CD14-positive monocyte (primary cell): ENCODE results near the gene SH3PXD2A. TPM values are rescaled to one million over a fixed set of nuclear protein-coding genes. Genes with fewer than 3 reads are reported as not detected.

ENCODE experiments used
- DNase-seq, 3 donors: peaks; one replicate each; pipeline ENCODE4 v3.0.0-alpha.2; 2011 to 2022
- H2AFZ ChIP-seq: 2 replicates; pipeline ENCODE4 v1.6.0; 2012; ENCODE audit warnings: mild to moderate bottlenecking, low read depth, low read length, inconsistent platforms; ENCODE audit not compliant: insufficient read depth, poor library complexity, severe bottlenecking
- H3K27ac ChIP-seq, 2 donors: 1 replicate in 1 of 2; 2 replicates in 1 of 2; pipeline ENCODE4 v1.5.1; 2012 to 2013; ENCODE audit warnings: low read length in 2 of 2, control low read depth in 1 of 2, inconsistent platforms in 1 of 2, low read depth in 1 of 2, mild to moderate bottlenecking in 1 of 2
- H3K27me3 ChIP-seq, 2 donors: one replicate each; pipeline versions ENCODE4 v1.6.0 to v1.6.1; 2011 to 2013; ENCODE audit warnings: low read length in 2 of 2; ENCODE audit not compliant: control insufficient read depth in 2 of 2, insufficient read depth in 2 of 2
- H3K36me3 ChIP-seq, 2 donors: replicated peaks in 1 of 2; 1 replicate in 1 of 2; 2 replicates in 1 of 2; pipeline versions ENCODE4 v1.5.1 to v1.6.1; 2012 to 2013; ENCODE audit warnings: low read length in 2 of 2, control low read depth in 1 of 2, inconsistent platforms in 1 of 2, mild to moderate bottlenecking in 1 of 2; ENCODE audit not compliant: insufficient read depth in 2 of 2, control insufficient read depth in 1 of 2
- H3K4me1 ChIP-seq, 2 donors: 1 replicate in 1 of 2; 2 replicates in 1 of 2; pipeline versions ENCODE4 v1.5.1 to v1.6.1; 2012 to 2013; ENCODE audit warnings: low read length in 2 of 2, control low read depth in 1 of 2, inconsistent platforms in 1 of 2, mild to moderate bottlenecking in 1 of 2, moderate library complexity in 1 of 2; ENCODE audit not compliant: insufficient read depth in 2 of 2, control insufficient read depth in 1 of 2
- H3K4me2 ChIP-seq: replicated peaks from 2 replicates; pipeline ENCODE3; 2012; ENCODE audit warnings: low read length, moderate library complexity, mild to moderate bottlenecking; ENCODE audit not compliant: poor library complexity, severe bottlenecking; ENCODE audit errors: extremely low read depth
- H3K4me3 ChIP-seq, 3 experiments: fragments of 200-600 bp in 1 of 3; sonication (generic) in 1 of 3; replicated peaks in 1 of 3; 1 replicate in 2 of 3; 2 replicates in 1 of 3; pipeline ENCODE4 v1.5.1; 2011 to 2013; ENCODE audit warnings: low read length in 3 of 3, mild to moderate bottlenecking in 3 of 3, control low read depth in 2 of 3, low read depth in 2 of 3, inconsistent platforms in 1 of 3, moderate library complexity in 1 of 3
- H3K79me2 ChIP-seq: 2 replicates; pipeline ENCODE4 v1.6.0; 2012; ENCODE audit warnings: mild to moderate bottlenecking, control low read depth, inconsistent platforms, low read length, moderate library complexity; ENCODE audit not compliant: insufficient read depth
- H3K9ac ChIP-seq: 2 replicates; pipeline ENCODE4 v1.6.0; 2017; ENCODE audit warnings: low read length, mild to moderate bottlenecking; ENCODE audit not compliant: insufficient read depth, poor library complexity, severe bottlenecking
- H3K9me3 ChIP-seq, 2 donors: replicated peaks in 1 of 2; 1 replicate in 1 of 2; 2 replicates in 1 of 2; pipeline versions ENCODE4 v1.5.1 to v1.6.1; 2012 to 2013; ENCODE audit warnings: low read length in 2 of 2, control low read depth in 1 of 2; ENCODE audit not compliant: control insufficient read depth in 1 of 2, insufficient read depth in 1 of 2
- H4K20me1 ChIP-seq: 2 replicates; pipeline ENCODE4 v1.6.0; 2012; ENCODE audit warnings: mild to moderate bottlenecking, low read length, control low read depth, moderate library complexity; ENCODE audit not compliant: insufficient read depth
- H3K27ac Mint-ChIP-seq, 7 donors: one replicate each; pipeline ENCODE4 v1.8.0; 2020; ENCODE audit warnings: mild to moderate bottlenecking in 7 of 7, mixed read lengths in 7 of 7, moderate library complexity in 6 of 7, inconsistent platforms in 2 of 7
- H3K27me3 Mint-ChIP-seq, 3 donors: one replicate each; pipeline ENCODE4 v1.8.0; 2021 to 2022; ENCODE audit warnings: low read depth in 3 of 3, mild to moderate bottlenecking in 3 of 3, mixed read lengths in 3 of 3, moderate library complexity in 3 of 3, inconsistent platforms in 1 of 3
- H3K36me3 Mint-ChIP-seq, 2 donors: one replicate each; pipeline ENCODE4 v1.8.0; 2020; ENCODE audit warnings: mixed read lengths in 2 of 2, inconsistent platforms in 1 of 2, mild to moderate bottlenecking in 1 of 2
- H3K4me1 Mint-ChIP-seq: one replicate; pipeline ENCODE4 v1.8.0; 2020; ENCODE audit warnings: mild to moderate bottlenecking, mixed read lengths
- H3K4me3 Mint-ChIP-seq, 2 donors: one replicate each; pipeline ENCODE4 v1.8.0; 2020; ENCODE audit warnings: mild to moderate bottlenecking in 2 of 2, mixed read lengths in 2 of 2, moderate library complexity in 1 of 2
- H3K9me3 Mint-ChIP-seq, 7 donors: one replicate each; pipeline ENCODE4 v1.8.0; 2020 to 2022; ENCODE audit warnings: mixed read lengths in 7 of 7, mild to moderate bottlenecking in 6 of 7, moderate library complexity in 6 of 7, inconsistent platforms in 2 of 7
- CTCF ChIP-seq: fragments of 200-600 bp; IDR thresholded peaks from one replicate; pipeline ENCODE4 v1.8.0; 2022; ENCODE audit warnings: antibody characterized with exemption, mild to moderate bottlenecking
- WGBS: methylation state at CpG from one replicate; pipeline ENCODE4 v1.1.5; 2013; ENCODE audit warnings: missing lambda C conversion rate; ENCODE audit not compliant: insufficient coverage; 5-methylcytosine and 5-hydroxymethylcytosine counted together
- intact Hi-C, 2 donors: fragments of 100-400 bp; cut with micrococcal nuclease; formaldehyde crosslinking; loops; one replicate each; pipeline versions ENCODE4 v1.15.0 to v1.15.1; 2023
- polyA plus RNA-seq, 3 donors: library from polyadenylated mRNA; depleted of rRNA in 1 of 3; unstranded in 2 of 3; stranded (reverse) in 1 of 3; fragments of 300-500 nt in 2 of 3; fragments of >200 nt in 1 of 3; fragmentation: Illumina TruSeq in 2 of 3; gene quantifications; 1 replicate in 2 of 3; 2 replicates in 1 of 3; pipeline ENCODE4 v1.2.3, GENCODE V29; 2012 to 2021

The SH3PXD2A gene
- polyA plus RNA-seq, 3 donors = 0.01 to 0.76 (median 0.05) TPM

GRCh38 chr10:103714232-103714891, 141.0 kb downstream of the SH3PXD2A start:
- H3K36me3 Mint-ChIP-seq = no peaks in the 10 kb centered on the region
- H3K9me3 ChIP-seq = no peaks in the 10 kb centered on the region
- no peak for TF ChIP-seq CTCF
- H3K27me3 ChIP-seq = no peaks in the 10 kb centered on the region
- intact Hi-C loops = no loop called here
- H3K36me3 ChIP-seq = no peaks in the 10 kb centered on the region
- H3K4me3 Mint-ChIP-seq = no peak overlapping the region
- H2AFZ ChIP-seq = no peak overlapping the region
- H3K27me3 Mint-ChIP-seq = peaks cover 2 to 7% (median 3%) of the 10 kb centered on the region in 3 donors
- no peak for DNase-seq
- no peak overlapping the region for H3K4me3 ChIP-seq
- no peak overlapping the region for H3K27ac ChIP-seq
- H3K9ac ChIP-seq = no peak overlapping the region
- no peaks in the 10 kb centered on the region for H3K9me3 Mint-ChIP-seq
- 92% methylated on average over 6 of the region's 7 CpGs for WGBS
- no peaks in the 10 kb centered on the region for H4K20me1 ChIP-seq
- no peaks in the 10 kb centered on the region for H3K4me1 Mint-ChIP-seq
- no peak overlapping the region for H3K4me2 ChIP-seq
- H3K4me1 ChIP-seq = no peaks in the 10 kb centered on the region
- no peak overlapping the region for H3K27ac Mint-ChIP-seq
- no peaks in the 10 kb centered on the region for H3K79me2 ChIP-seq

DNA sequence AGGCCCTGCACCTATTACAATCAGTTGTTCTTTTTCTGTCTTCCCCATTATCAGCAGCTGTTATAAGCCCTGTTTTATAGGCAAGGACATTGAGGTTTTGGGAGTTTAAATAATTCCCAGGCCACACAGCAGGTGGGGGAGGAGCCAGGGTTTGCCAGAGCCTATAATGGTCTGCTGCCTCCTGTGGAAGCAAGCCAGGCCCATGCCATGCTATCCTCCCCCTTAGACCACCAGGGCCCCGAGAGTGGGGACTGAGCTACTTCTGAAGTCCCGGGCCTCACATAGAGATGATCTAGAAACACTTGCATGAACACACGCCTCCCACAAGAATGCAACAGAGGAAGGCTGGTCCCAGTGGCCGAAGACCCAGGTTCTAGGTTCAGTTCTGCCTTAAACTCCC, 141.7 kb downstream of the SH3PXD2A start:
- Histone ChIP-seq H3K4me3 (no peak overlapping the region), H3K36me3 (no peaks in the 10 kb centered on the region), H3K9ac (no peak overlapping the region), H3K79me2 (no peaks in the 10 kb centered on the region), H2AFZ (no peak overlapping the region), H3K27me3 (no peaks in the 10 kb centered on the region), H3K4me1 (no peaks in the 10 kb centered on the region), H3K4me2 (no peak overlapping the region), H3K27ac (no peak overlapping the region), H3K9me3 (no peaks in the 10 kb centered on the region), H4K20me1 (no peaks in the 10 kb centered on the region)
- no peaks in the 10 kb centered on the region for H3K4me1 Mint-ChIP-seq
- no peak for DNase-seq
- no peaks in the 10 kb centered on the region for H3K9me3 Mint-ChIP-seq
- H3K27ac Mint-ChIP-seq = peak overlapping the region in 1 of 7 donors; percentile 59
- intact Hi-C loops = loop anchor here (2.0 kb wide), 2 partner anchors 145 to 171 kb away; no protein-coding TSS in a partner anchor
- H3K36me3 Mint-ChIP-seq = no peaks in the 10 kb centered on the region
- WGBS = no CpG with 5 or more reads among the region's 4 CpGs
- no peak overlapping the region for H3K4me3 Mint-ChIP-seq
- TF ChIP-seq CTCF = no peak
- peaks cover 2 to 8% (median 5%) of the 10 kb centered on the region in 3 donors for H3K27me3 Mint-ChIP-seq
